ENCODE measurements around the gene SAMD7.

The SAMD7 gene

GRCh38 chr3:169911272-169911671, at the start of gene SAMD7:
Gene SAMD7, plus strand, starts transcription at chr3:169911572. Its CDS starts 7,927 bp downstream, at chr3:169919499.
- DNase-seq, result no peak

GRCh38 chr3:169861871-169862270, 49.5 kb upstream of the SAMD7 start:
- no peak for DNase-seq

GRCh38 chr3:169863458-169863899, 47.9 kb upstream of the SAMD7 start:
- peak; percentile 79 for DNase-seq

GRCh38 chr3:169864270-169864669, 47.1 kb upstream of the SAMD7 start:
- DNase-seq, result no peak

GRCh38 chr3:169865176-169865767, 46.1 kb upstream of the SAMD7 start:
- DNase-seq, result no peak

GRCh38 chr3:169867584-169868210, 43.7 kb upstream of the SAMD7 start:
- no peak for DNase-seq

GRCh38 chr3:169868369-169868768, 43.0 kb upstream of the SAMD7 start:
- no peak for DNase-seq

- no peak for DNase-seq
These were observed 41.7 kb upstream of the SAMD7 start, which contains the start of gene LRRC31 for GRCh38 chr3:169869484-169870220. Gene LRRC31, minus strand, starts transcription at chr3:169869935. Its CDS starts 128 bp downstream, at chr3:169869807.

- DNase-seq, result no peak
These were observed 40.1 kb upstream of the SAMD7 start for GRCh38 chr3:169871129-169871886.

- DNase-seq, result no peak
These were observed 32.3 kb upstream of the SAMD7 start for GRCh38 chr3:169879013-169879557.

- DNase-seq, result no peak
These were observed 31.4 kb upstream of the SAMD7 start for GRCh38 chr3:169879845-169880575.

GRCh38 chr3:169880576-169881250, 30.7 kb upstream of the SAMD7 start:
- no peak for DNase-seq

- DNase-seq, result peak; percentile 77
These were observed 24.7 kb upstream of the SAMD7 start for GRCh38 chr3:169886671-169887070.

GRCh38 chr3:169891886-169892285, 19.5 kb upstream of the SAMD7 start:
- DNase-seq, result no peak

GRCh38 chr3:169894110-169894509, 17.3 kb upstream of the SAMD7 start:
- no peak for DNase-seq

- no peak for DNase-seq
These were observed 16.3 kb upstream of the SAMD7 start for GRCh38 chr3:169895072-169895471.

- DNase-seq, result no peak
These were observed 14.1 kb upstream of the SAMD7 start for GRCh38 chr3:169897284-169897683.

GRCh38 chr3:169901453-169901852, 9.9 kb upstream of the SAMD7 start:
- no peak for DNase-seq

- no peak for DNase-seq
These were observed 6.0 kb upstream of the SAMD7 start for GRCh38 chr3:169905404-169905803.

GRCh38 chr3:169907476-169907875, 3.9 kb upstream of the SAMD7 start:
- no peak for DNase-seq

GRCh38 chr3:169907944-169908343, 3.4 kb upstream of the SAMD7 start:
- DNase-seq, result no peak

- DNase-seq, result no peak
These were observed 2.0 kb downstream of the SAMD7 start for GRCh38 chr3:169913323-169913722.
